DOHH2 (cell line): ENCODE data around the gene KIAA1328.

Experiments
- EZH2phosphoT487 ChIP-seq: fragments of 200-600 bp; sonication (generic); IDR thresholded peaks from 2 replicates; pipeline ENCODE4 v1.6.1; 2017; ENCODE audit warnings: borderline replicate concordance, mild to moderate bottlenecking, antibody characterized with exemption, low read length, moderate library complexity, mixed read lengths
- TF ChIP-seq, protein P1 (sequence below): fragments of 200-600 bp; sonication (generic); IDR thresholded peaks from one replicate; pipeline ENCODE4 v1.5.1; 2014; ENCODE audit warnings: antibody characterized with exemption, mild to moderate bottlenecking, low read depth, low read length; ENCODE audit not compliant: poor library complexity, severe bottlenecking

DNA sequence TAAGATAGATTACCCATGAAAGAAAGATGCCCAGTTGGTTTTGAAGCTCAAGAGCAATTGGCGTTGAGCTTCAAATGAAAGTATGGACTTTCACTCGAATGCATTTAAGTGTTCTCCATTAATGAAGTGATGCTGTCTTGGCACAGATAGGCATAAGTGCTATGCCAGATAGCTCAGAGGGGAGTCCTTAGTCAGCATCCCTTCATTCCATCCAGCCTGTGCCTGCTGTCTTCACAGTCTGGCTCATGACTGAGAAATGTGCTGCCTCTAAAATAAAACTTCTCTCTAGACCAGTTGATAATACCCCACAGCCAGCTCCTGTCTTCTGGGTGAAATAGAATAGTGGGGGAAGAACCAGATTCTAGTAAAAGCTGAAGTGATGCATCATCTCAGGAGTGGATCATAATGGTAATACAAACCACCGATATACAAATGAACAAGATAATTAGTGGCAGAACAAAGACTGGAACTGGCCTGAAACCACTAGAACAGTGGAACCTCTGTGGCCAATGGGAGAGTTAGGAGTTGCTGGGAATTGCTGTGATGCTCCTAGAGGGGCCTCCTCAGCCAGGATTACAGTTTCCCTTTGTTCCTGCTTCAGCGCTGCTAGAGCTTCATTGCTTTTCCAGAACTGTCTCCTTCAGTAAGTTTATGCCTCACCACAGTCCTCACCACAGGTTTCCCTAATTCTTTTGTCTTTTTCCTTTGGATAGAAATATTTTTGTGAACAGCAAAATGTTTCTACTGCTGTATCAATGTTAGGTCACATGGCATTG lies 359.3 kb downstream of the KIAA1328 start:
- TF ChIP-seq, protein P1, sequence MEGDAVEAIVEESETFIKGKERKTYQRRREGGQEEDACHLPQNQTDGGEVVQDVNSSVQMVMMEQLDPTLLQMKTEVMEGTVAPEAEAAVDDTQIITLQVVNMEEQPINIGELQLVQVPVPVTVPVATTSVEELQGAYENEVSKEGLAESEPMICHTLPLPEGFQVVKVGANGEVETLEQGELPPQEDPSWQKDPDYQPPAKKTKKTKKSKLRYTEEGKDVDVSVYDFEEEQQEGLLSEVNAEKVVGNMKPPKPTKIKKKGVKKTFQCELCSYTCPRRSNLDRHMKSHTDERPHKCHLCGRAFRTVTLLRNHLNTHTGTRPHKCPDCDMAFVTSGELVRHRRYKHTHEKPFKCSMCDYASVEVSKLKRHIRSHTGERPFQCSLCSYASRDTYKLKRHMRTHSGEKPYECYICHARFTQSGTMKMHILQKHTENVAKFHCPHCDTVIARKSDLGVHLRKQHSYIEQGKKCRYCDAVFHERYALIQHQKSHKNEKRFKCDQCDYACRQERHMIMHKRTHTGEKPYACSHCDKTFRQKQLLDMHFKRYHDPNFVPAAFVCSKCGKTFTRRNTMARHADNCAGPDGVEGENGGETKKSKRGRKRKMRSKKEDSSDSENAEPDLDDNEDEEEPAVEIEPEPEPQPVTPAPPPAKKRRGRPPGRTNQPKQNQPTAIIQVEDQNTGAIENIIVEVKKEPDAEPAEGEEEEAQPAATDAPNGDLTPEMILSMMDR, result no peak
- TF ChIP-seq EZH2phosphoT487, result no peak
